T-cell (primary cell): Measurements from ENCODE around the gene RRM1. TPM values are rescaled to one million over a fixed set of nuclear protein-coding genes. Genes with fewer than 3 reads are reported as not detected.
A peak's percentile ranks its signal among the peaks of the same experiment; 100 is the strongest.

ENCODE experiments used
- ATAC-seq, 4 experiments: fragments of 200-7000 bp in 3 of 4; fragments of 150-1000 bp in 1 of 4; cut with Tn5 transposase; replicated peaks in 1 of 4; 1 replicate in 3 of 4; 2 replicates in 1 of 4; pipeline ENCODE4 v1.10.0; 2021; ENCODE audit warnings: moderate library complexity in 3 of 4, mild to moderate bottlenecking in 2 of 4, moderate number of reproducible peaks in 1 of 4
- CTCF ChIA-PET, 2 donors: fragments of 300-600 bp; sonication (Branson Sonifier 250); formaldehyde crosslinking; loops; one replicate each; lab custom pipeline; 2022; ENCODE audit warnings: antibody characterized with exemption in 2 of 2; lab: Charles Lee
- POLR2A ChIA-PET, 2 donors: fragments of 300-600 bp; sonication (Branson Sonifier 250); formaldehyde crosslinking; loops; one replicate each; lab custom pipeline; 2022; ENCODE audit warnings: antibody characterized with exemption in 2 of 2; lab: Charles Lee
- DNase-seq, 35 experiments: peaks; one replicate each; pipeline versions ENCODE4 v3.0.0 to v3.0.0-alpha.2; 2013 to 2023
- H3K27ac ChIP-seq: one replicate; pipeline ENCODE4 v1.5.1; 2013; ENCODE audit warnings: low read length
- H3K27me3 ChIP-seq, 2 experiments: replicated peaks in 1 of 2; 1 replicate in 1 of 2; 2 replicates in 1 of 2; pipeline versions ENCODE4 v1.6.1 to v1.7.0; 2013; ENCODE audit warnings: low read length in 1 of 2, mixed read lengths in 1 of 2; ENCODE audit not compliant: control insufficient read depth in 2 of 2, insufficient read depth in 2 of 2; ENCODE audit errors: extremely low read depth in 1 of 2
- H3K36me3 ChIP-seq, 2 donors: 1 replicate in 1 of 2; 2 replicates in 1 of 2; pipeline versions ENCODE4 v1.6.1 to v1.7.0; 2013; ENCODE audit warnings: low read length in 1 of 2; ENCODE audit not compliant: control insufficient read depth in 2 of 2, insufficient read depth in 1 of 2; ENCODE audit errors: extremely low read depth in 1 of 2
- H3K4me1 ChIP-seq, 2 experiments: 1 replicate in 1 of 2; 2 replicates in 1 of 2; pipeline versions ENCODE4 v1.6.1 to v1.7.0; 2013; ENCODE audit warnings: low read length in 2 of 2, mixed read lengths in 1 of 2; ENCODE audit not compliant: insufficient read depth in 2 of 2, control insufficient read depth in 1 of 2; ENCODE audit errors: extremely low read depth in 1 of 2
- H3K4me3 ChIP-seq, 2 donors: 1 replicate in 1 of 2; 2 replicates in 1 of 2; pipeline versions ENCODE4 v1.5.1 to v1.7.0; 2013; ENCODE audit warnings: mild to moderate bottlenecking in 2 of 2, low read length in 1 of 2, moderate library complexity in 1 of 2; ENCODE audit not compliant: control insufficient read depth in 1 of 2; ENCODE audit errors: extremely low read depth in 1 of 2
- H3K9me3 ChIP-seq: 2 replicates; pipeline ENCODE4 v1.7.0; 2013
- H3K27ac Mint-ChIP-seq, 2 donors: one replicate each; pipeline ENCODE4 v1.8.0; 2020 to 2021; ENCODE audit warnings: mild to moderate bottlenecking in 2 of 2, mixed read lengths in 2 of 2
- H3K27me3 Mint-ChIP-seq, 2 donors: one replicate each; pipeline ENCODE4 v1.8.0; 2021 to 2022; ENCODE audit warnings: mixed read lengths in 2 of 2
- H3K36me3 Mint-ChIP-seq: one replicate; pipeline ENCODE4 v1.8.0; 2021; ENCODE audit warnings: mixed read lengths
- H3K4me1 Mint-ChIP-seq, 3 donors: one replicate each; pipeline ENCODE4 v1.8.0; 2020 to 2022; ENCODE audit warnings: mixed read lengths in 3 of 3, mild to moderate bottlenecking in 1 of 3
- H3K4me3 Mint-ChIP-seq, 3 donors: one replicate each; pipeline ENCODE4 v1.8.0; 2020 to 2022; ENCODE audit warnings: mild to moderate bottlenecking in 3 of 3, mixed read lengths in 3 of 3, moderate library complexity in 3 of 3
- H3K9me3 Mint-ChIP-seq, 3 donors: one replicate each; pipeline ENCODE4 v1.8.0; 2020 to 2022; ENCODE audit warnings: mixed read lengths in 3 of 3
- WGBS: methylation state at CpG from one replicate; pipeline ENCODE4 v1.1.5; 2013; ENCODE audit warnings: missing lambda C conversion rate; ENCODE audit not compliant: insufficient coverage; 5-methylcytosine and 5-hydroxymethylcytosine counted together
- total RNA-seq, 35 experiments: library from RNA in 6 of 35; stranded (reverse) in 6 of 35; fragments of 120-200 nt in 1 of 35; gene quantifications; one replicate each; pipeline versions ENCODE4 v1.2.1 to v1.2.4 and lab custom pipeline; 2013 to 2026

RRM1 gene
- total RNA-seq, 5 donors from 2014 or later (not counting 1 experiment from before 2014, with no cell fraction given): 27.4 to 50.8 (median 36.1) TPM

DNA sequence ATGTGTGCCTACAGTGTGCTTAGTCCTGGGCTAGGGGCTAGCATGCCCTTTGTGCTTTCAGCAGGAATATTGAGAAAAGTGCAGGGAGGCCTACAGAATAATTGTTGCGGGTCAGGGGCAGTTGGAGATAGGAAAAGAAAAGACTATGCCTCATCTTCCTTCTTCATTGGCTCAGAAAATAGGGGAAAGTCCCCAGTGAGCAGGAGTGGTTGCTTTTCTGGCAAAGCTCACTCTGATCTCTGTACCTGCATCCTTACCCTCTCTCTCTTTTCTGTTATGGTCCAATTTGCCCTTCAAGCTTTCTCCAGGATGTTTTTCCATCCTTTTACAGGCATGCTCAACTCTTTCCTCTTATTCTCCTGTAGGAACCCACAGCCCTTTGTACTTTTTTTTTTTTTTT is 29.5 kb upstream of the RRM1 start:
- peak in 3 of 4 experiments; percentile 48 to 74 (median 54) for ATAC-seq
- peaks cover 63 to 65% (median 65%) of the 10 kb centered on the region in 3 donors for H3K4me1 Mint-ChIP-seq
- peaks cover 12 to 45% of the 10 kb centered on the region in 2 experiments for H3K4me1 ChIP-seq

DNA sequence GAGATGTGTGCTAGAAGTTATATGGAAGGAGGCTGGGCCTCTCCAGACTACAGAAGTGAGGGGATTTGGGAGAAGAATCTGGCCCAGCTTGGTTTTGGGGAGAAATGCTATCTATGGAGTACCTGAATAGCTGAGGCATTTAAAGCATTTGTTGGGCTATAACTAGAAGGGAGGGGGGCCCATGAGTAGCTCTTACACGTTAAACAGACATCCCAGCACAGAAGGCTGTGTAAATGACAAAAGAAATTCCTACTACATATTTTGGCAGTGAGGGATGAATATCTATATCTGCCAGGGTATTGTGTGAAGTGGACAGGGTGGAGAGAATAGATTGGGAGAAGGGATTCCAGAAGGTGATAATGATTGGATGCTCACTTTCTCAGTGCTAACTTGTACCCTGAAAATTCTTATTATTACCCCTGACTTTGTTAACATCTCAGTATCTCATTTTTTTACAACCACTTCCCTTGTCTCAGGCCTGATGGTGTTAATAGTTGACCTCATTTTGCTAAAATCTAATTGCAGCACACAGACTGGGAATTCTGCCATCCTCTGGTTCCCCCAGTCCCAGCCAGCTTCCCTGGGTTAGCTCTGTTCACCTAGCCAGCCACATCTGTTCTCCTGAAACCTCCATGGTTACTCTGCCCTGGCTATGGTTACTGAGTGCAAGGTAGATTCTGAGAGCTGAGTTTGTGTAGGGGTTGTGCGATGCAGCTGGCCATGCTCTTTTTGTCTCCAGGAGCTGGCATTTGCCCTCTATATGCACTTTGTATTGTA is 28.8 kb upstream of the RRM1 start:
- Mint-ChIP-seq H3K4me3 (no peak overlapping the region), H3K27me3 (no peaks in the 10 kb centered on the region), H3K4me1 (peaks cover 68 to 71% (median 70%) of the 10 kb centered on the region in 3 donors), H3K27ac (peak overlapping the region; percentile 84 to 86), H3K36me3 (peaks cover 20% of the 10 kb centered on the region), H3K9me3 (no peaks in the 10 kb centered on the region)
- WGBS: no CpG with 5 or more reads among the region's 2 CpGs
- CTCF ChIA-PET: interaction anchor here in 1 of 2 donors (0.5 to 4.8 kb wide), 6 partner anchors 16 to 285 kb away, joined by 4 to 28 read pairs (median 8); partner anchors contain the start of gene STIM1
- Histone ChIP-seq H3K27me3 (no peaks in the 10 kb centered on the region), H3K9me3 (no peaks in the 10 kb centered on the region), H3K27ac (peak overlapping the region; percentile 17), H3K36me3 (peaks cover 4 to 14% of the 10 kb centered on the region in 2 donors), H3K4me1 (peaks cover 12 to 45% of the 10 kb centered on the region in 2 experiments), H3K4me3 (no peak overlapping the region)
- POLR2A ChIA-PET: interaction anchor here in 1 of 2 donors (0.5 to 1.2 kb wide), 3 partner anchors 11 to 217 kb away, joined by 3 to 4 read pairs (median 4); no protein-coding TSS in a partner anchor
- DNase-seq: no peak
- no peak for ATAC-seq

More for the DNA sequence above, 29.5 kb upstream of the RRM1 start:
- Histone ChIP-seq H3K4me3 (no peak overlapping the region), H3K27ac (peak overlapping the region; percentile 17), H3K9me3 (no peaks in the 10 kb centered on the region), H3K36me3 (peaks cover 1 to 20% of the 10 kb centered on the region in 2 donors), H3K27me3 (no peaks in the 10 kb centered on the region)
- H3K9me3 Mint-ChIP-seq: no peaks in the 10 kb centered on the region
- DNase-seq: peak in 1 of 35 experiments; percentile 48
- POLR2A ChIA-PET: interaction anchor here (0.5 to 0.6 kb wide), 2 partner anchors 15 to 84 kb away, joined by 3 to 8 read pairs; no protein-coding TSS in a partner anchor
- WGBS: no CpG with 5 or more reads among the region's 1 CpG
- no peaks in the 10 kb centered on the region for H3K27me3 Mint-ChIP-seq
- peak overlapping the region; percentile 84 to 86 for H3K27ac Mint-ChIP-seq
- no peak overlapping the region for H3K4me3 Mint-ChIP-seq
- peaks cover 21% of the 10 kb centered on the region for H3K36me3 Mint-ChIP-seq
- CTCF ChIA-PET: interaction anchor here in 1 of 2 donors (0.7 to 4.0 kb wide), 5 partner anchors 8 to 229 kb away, joined by 4 to 17 read pairs (median 4); partner anchors contain the start of gene STIM1

DNA sequence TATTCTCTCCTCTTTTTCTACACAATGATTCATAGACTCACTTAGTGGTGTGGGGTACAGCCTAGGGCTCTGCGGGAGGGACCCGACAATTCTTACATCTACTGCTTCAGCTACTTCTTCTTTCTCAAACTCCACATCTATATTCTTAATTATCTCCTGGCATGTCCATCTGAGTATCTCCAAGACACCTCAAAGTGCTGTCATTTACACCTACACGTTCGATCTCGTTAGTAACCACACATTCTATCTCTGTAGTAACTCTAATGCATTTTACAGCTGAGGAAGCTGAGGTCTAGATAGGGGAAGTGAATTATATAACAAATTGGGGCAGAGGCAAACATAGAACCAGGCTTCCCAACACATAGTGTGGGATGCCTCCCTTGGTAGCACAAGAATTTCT is 27.7 kb upstream of the RRM1 start:
- Mint-ChIP-seq H3K9me3 (no peaks in the 10 kb centered on the region), H3K27ac (peak overlapping the region; percentile 63 to 84), H3K4me1 (peaks cover 72 to 74% (median 73%) of the 10 kb centered on the region in 3 donors), H3K36me3 (peaks cover 13% of the 10 kb centered on the region), H3K27me3 (no peaks in the 10 kb centered on the region), H3K4me3 (no peak overlapping the region)
- CTCF ChIA-PET: interaction anchor here in 1 of 2 donors (1.2 to 4.8 kb wide), 3 partner anchors 212 to 225 kb away, joined by 5 to 28 read pairs (median 15); partner anchors contain the start of gene STIM1
- peaks cover 4 to 12% of the 10 kb centered on the region in 2 donors for H3K36me3 ChIP-seq
- POLR2A ChIA-PET: interaction anchor here in 1 of 2 donors (0.6 kb wide), 1 partner anchor 195 kb away, joined by 4 read pairs; no protein-coding TSS in a partner anchor
- DNase-seq (no peak), ATAC-seq (peak in 2 of 4 experiments; percentile 32 to 50)
- H3K4me1 ChIP-seq: peaks cover 12 to 45% of the 10 kb centered on the region in 2 experiments
- peak overlapping the region; percentile 46 for H3K27ac ChIP-seq
- no peak overlapping the region for H3K4me3 ChIP-seq
- no peaks in the 10 kb centered on the region for H3K9me3 ChIP-seq
- no CpG with 5 or more reads among the region's 5 CpGs for WGBS
- no peaks in the 10 kb centered on the region for H3K27me3 ChIP-seq

DNA sequence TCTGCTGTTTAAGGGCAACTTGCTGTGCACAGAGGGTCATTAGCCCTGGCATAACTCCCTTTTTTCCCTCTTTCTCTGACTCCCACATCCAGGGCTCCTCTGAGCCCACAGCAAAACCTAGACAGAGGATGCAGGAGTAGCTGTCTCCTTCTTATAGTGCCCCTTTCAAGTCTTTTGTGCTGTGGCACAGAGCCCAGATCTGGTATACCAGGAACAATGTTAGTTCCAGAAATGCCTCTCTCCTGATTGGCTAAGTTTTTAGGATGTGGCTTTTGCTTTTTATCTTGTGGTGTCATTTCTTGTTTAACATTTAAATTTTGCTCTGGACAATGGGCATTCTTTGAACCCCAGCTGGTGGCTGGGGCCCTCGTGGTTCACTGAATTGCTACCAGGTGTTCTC is 25.6 kb upstream of the RRM1 start:
- H3K9me3 Mint-ChIP-seq: no peaks in the 10 kb centered on the region
- H3K27ac Mint-ChIP-seq: peak overlapping the region; percentile 81 to 84
- DNase-seq (peak in 1 of 35 experiments; percentile 9), ATAC-seq (peak in 2 of 4 experiments; percentile 22 to 35)
- no peaks in the 10 kb centered on the region for H3K27me3 Mint-ChIP-seq
- H3K4me3 ChIP-seq: no peak overlapping the region
- ChIA-PET POLR2A (no interaction called here), CTCF (interaction anchor here in 1 of 2 donors (0.6 to 4.8 kb wide), 4 partner anchors 214 to 371 kb away, joined by 5 to 28 read pairs (median 6); partner anchors contain the start of genes RHOG and STIM1)
- H3K9me3 ChIP-seq: no peaks in the 10 kb centered on the region
- peak overlapping the region; percentile 58 for H3K27ac ChIP-seq
- H3K36me3 Mint-ChIP-seq: peaks cover 23% of the 10 kb centered on the region
- no peaks in the 10 kb centered on the region for H3K27me3 ChIP-seq
- peaks cover 81 to 89% (median 83%) of the 10 kb centered on the region in 3 donors for H3K4me1 Mint-ChIP-seq
- H3K4me1 ChIP-seq: peaks cover 15 to 45% of the 10 kb centered on the region in 2 experiments
- no CpG with 5 or more reads among the region's 1 CpG for WGBS
- H3K4me3 Mint-ChIP-seq: peak overlapping the region in 1 of 3 donors; percentile 5
- peaks cover 4 to 28% of the 10 kb centered on the region in 2 donors for H3K36me3 ChIP-seq

GRCh38 chr11:4071325-4071724 is 23.3 kb upstream of the RRM1 start:
- no peak for ATAC-seq
- Histone ChIP-seq H3K4me1 (peaks cover 15 to 30% of the 10 kb centered on the region in 2 experiments), H3K9me3 (no peaks in the 10 kb centered on the region), H3K27me3 (no peaks in the 10 kb centered on the region), H3K4me3 (no peak overlapping the region), H3K36me3 (peaks cover 9 to 41% of the 10 kb centered on the region in 2 donors), H3K27ac (peak overlapping the region; percentile 1)
- no peak for DNase-seq
- peaks cover 30% of the 10 kb centered on the region for H3K36me3 Mint-ChIP-seq
- H3K4me3 Mint-ChIP-seq: no peak overlapping the region
- H3K9me3 Mint-ChIP-seq: no peaks in the 10 kb centered on the region
- peaks cover 60 to 69% (median 61%) of the 10 kb centered on the region in 3 donors for H3K4me1 Mint-ChIP-seq
- POLR2A ChIA-PET: interaction anchor here in 1 of 2 donors (0.6 to 1.1 kb wide), 2 partner anchors 10 to 221 kb away, joined by 4 to 5 read pairs; no protein-coding TSS in a partner anchor
- H3K27me3 Mint-ChIP-seq: no peaks in the 10 kb centered on the region
- CTCF ChIA-PET: interaction anchor here (0.9 to 5.4 kb wide), 14 partner anchors 7 to 246 kb away, joined by 3 to 182 read pairs (median 10); partner anchors contain the start of gene STIM1 (in 1 of the 2)
- H3K27ac Mint-ChIP-seq: peak overlapping the region; percentile 80 to 90

DNA sequence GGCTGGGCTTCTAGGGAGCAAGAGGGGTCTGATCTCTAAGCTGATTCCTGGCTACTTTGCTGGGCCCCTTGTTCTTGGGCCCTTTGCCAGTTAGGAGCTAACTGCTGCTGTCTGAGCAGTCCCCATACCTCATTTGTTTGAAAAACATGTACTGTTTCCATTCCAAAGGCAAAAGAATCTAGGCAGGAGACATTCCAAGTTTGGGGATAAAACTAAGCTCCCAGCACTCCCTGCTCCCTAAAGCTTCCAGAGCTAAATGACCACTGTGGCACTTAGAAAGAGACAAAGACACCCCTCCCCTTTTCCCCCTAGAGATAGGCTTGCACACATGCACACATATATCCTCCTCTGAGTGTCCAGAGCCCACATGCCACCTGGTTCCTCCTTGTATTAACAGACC is 22.7 kb upstream of the RRM1 start:
- Mint-ChIP-seq H3K4me3 (no peak overlapping the region), H3K27me3 (no peaks in the 10 kb centered on the region), H3K36me3 (peaks cover 30% of the 10 kb centered on the region), H3K4me1 (peaks cover 60 to 69% (median 61%) of the 10 kb centered on the region in 3 donors), H3K27ac (peak overlapping the region; percentile 80 to 90), H3K9me3 (no peaks in the 10 kb centered on the region)
- H3K4me1 ChIP-seq: peaks cover 19 to 26% of the 10 kb centered on the region in 2 experiments
- H3K9me3 ChIP-seq: no peaks in the 10 kb centered on the region
- DNase-seq (no peak), ATAC-seq (no peak)
- POLR2A ChIA-PET: interaction anchor here (0.6 to 1.5 kb wide), 5 partner anchors 11 to 221 kb away, joined by 4 to 21 read pairs (median 5); partner anchors contain the start of gene STIM1 (in 1 of the 2)
- H3K36me3 ChIP-seq: peaks cover 9 to 41% of the 10 kb centered on the region in 2 donors
- H3K27me3 ChIP-seq: no peaks in the 10 kb centered on the region
- CTCF ChIA-PET: interaction anchor here (0.6 to 5.4 kb wide), 37 partner anchors 8 to 291 kb away, joined by 3 to 182 read pairs (median 6); partner anchors contain the start of genes PGAP2 (in 1 of the 2), RHOG (in 1 of the 2) and STIM1 (in 1 of the 2)
- no peak overlapping the region for H3K4me3 ChIP-seq
- H3K27ac ChIP-seq: peak overlapping the region; percentile 44
